ENCODE results near the gene SLC1A4.

DNA sequence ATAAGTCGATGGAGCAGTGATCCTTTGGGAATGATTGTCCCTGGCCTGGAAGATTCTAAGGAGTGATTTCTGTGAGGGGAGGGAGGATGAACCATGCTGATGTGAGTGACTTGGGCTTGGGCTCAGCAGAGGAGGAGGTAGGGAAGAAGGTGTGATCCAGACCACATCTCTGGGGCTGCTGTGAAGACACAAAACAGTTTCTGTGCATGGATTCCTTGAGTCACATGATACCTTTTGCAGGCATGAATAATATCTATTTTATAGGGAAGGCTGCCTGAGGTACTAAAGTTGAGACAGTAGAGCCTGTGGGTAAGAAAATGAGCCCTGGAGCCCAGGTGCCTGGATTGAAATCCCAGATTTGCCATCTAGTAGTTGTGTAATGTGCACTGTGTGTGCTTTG, 29.8 kb downstream of the SLC1A4 start:
- TF ChIP-seq, protein P1, sequence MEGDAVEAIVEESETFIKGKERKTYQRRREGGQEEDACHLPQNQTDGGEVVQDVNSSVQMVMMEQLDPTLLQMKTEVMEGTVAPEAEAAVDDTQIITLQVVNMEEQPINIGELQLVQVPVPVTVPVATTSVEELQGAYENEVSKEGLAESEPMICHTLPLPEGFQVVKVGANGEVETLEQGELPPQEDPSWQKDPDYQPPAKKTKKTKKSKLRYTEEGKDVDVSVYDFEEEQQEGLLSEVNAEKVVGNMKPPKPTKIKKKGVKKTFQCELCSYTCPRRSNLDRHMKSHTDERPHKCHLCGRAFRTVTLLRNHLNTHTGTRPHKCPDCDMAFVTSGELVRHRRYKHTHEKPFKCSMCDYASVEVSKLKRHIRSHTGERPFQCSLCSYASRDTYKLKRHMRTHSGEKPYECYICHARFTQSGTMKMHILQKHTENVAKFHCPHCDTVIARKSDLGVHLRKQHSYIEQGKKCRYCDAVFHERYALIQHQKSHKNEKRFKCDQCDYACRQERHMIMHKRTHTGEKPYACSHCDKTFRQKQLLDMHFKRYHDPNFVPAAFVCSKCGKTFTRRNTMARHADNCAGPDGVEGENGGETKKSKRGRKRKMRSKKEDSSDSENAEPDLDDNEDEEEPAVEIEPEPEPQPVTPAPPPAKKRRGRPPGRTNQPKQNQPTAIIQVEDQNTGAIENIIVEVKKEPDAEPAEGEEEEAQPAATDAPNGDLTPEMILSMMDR (IDR thresholded peaks at IDR 0.05; ENCODE audit: low read depth, low read length, missing input control) = no peak
- TF ChIP-seq RXRA (IDR thresholded peaks at IDR 0.05) (no peak), GABPA (IDR thresholded peaks at IDR 0.05 in 1 of 2, conservative IDR thresholded peaks at IDR 0.05 in 1 of 2) (no peak), YY1 (IDR thresholded peaks at IDR 0.05) (no peak)

All from liver (tissue), 3 donors.